ENCODE data around the gene G6PC1.
"Not testable (repeated sequence)": the region's sequence is repeated elsewhere in the genome, so short reads cannot be mapped to it uniquely, and the experiment has no call there.

DNA sequence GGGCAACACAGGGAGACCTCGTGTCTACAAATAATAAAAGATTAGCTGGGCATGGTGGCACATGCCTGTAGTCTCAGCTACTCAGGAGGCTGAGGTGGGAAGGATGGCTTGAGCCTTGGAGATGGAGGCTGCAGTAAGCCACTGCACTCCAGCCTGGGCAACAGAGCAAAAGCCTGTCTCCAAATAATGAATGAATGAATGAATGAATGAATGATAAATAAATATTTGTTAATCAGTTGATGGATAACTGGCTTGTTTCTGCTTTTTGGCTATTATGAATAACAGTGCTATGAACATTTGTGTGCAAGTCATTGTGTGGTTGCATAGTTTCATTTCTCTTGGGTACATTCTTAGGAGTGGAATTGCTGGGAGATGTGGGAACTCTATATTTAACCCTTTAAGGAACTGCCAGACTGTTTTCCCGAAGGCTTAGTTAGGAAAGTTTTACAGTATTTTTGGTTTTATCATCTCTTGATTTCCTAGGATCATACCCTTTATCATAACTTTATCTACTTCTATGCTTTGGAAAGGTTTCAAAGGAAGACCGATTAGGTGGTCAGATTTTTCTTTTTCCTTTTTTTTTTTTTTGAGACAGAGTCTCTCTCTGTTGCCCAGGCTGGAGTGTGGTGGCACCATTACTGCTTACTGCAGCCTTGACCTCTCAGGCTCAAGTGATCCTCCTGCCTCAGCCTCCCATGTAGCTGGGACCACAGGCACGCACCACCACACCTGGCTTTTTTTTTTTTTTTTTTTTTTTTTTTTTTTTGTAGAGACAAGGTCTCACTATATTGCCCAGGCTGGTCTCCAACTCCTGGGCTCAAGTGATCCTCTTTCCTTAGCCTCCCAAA is 16.0 kb downstream of the G6PC1 start:
- TF ChIP-seq, protein P1, sequence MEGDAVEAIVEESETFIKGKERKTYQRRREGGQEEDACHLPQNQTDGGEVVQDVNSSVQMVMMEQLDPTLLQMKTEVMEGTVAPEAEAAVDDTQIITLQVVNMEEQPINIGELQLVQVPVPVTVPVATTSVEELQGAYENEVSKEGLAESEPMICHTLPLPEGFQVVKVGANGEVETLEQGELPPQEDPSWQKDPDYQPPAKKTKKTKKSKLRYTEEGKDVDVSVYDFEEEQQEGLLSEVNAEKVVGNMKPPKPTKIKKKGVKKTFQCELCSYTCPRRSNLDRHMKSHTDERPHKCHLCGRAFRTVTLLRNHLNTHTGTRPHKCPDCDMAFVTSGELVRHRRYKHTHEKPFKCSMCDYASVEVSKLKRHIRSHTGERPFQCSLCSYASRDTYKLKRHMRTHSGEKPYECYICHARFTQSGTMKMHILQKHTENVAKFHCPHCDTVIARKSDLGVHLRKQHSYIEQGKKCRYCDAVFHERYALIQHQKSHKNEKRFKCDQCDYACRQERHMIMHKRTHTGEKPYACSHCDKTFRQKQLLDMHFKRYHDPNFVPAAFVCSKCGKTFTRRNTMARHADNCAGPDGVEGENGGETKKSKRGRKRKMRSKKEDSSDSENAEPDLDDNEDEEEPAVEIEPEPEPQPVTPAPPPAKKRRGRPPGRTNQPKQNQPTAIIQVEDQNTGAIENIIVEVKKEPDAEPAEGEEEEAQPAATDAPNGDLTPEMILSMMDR (IDR thresholded peaks at IDR 0.05): not testable (repeated sequence)
- TF ChIP-seq EP300, POLR2A (IDR thresholded peaks at IDR 0.05): not testable (repeated sequence)

All from tibial nerve (tissue), 4 donors.